Neural cell (in vitro differentiated cells): ENCODE measurements around the gene HIVEP1. TPM values are rescaled to one million over a fixed set of nuclear protein-coding genes. Genes with fewer than 3 reads are reported as not detected.

ENCODE experiments used
- H2AFZ ChIP-seq: fragments of 200-600, 300-800 bp; sonication (generic), shearing (Covaris generic); 2 replicates; pipeline ENCODE4 v1.6.0; 2014; ENCODE audit warnings: low read depth, mild to moderate bottlenecking, antibody characterized with exemption, low read length, moderate library complexity
- H3F3A ChIP-seq: fragments of 200-600 bp; shearing (Covaris generic); 2 replicates; pipeline ENCODE4 v1.6.1; 2016; ENCODE audit warnings: mild to moderate bottlenecking, moderate library complexity, mixed read lengths, antibody characterized with exemption, low read length; ENCODE audit not compliant: insufficient read depth, poor library complexity, severe bottlenecking
- H3K27ac ChIP-seq: fragments of 200-600, 300-800 bp; sonication (generic), shearing (Covaris generic); 2 replicates; pipeline ENCODE4 v1.5.1; 2014; ENCODE audit warnings: mild to moderate bottlenecking, low read length, moderate library complexity
- H3K27me3 ChIP-seq: fragments of 300-800, 200-600 bp; sonication (generic), shearing (Covaris generic); 2 replicates; pipeline ENCODE4 v1.6.0; 2014; ENCODE audit warnings: mild to moderate bottlenecking, low read depth, low read length, moderate library complexity; ENCODE audit not compliant: insufficient read depth
- H3K36me3 ChIP-seq: fragments of 300-800, 200-600 bp; sonication (generic), shearing (Covaris generic); 2 replicates; pipeline ENCODE4 v1.5.1; 2014; ENCODE audit warnings: mild to moderate bottlenecking, antibody characterized with exemption, low read length, moderate library complexity; ENCODE audit not compliant: insufficient read depth
- H3K4me2 ChIP-seq: fragments of 300-800, 200-600 bp; sonication (generic), shearing (Covaris generic); 2 replicates; pipeline ENCODE4 v1.6.0; 2014; ENCODE audit warnings: mild to moderate bottlenecking, low read length
- H3K4me3 ChIP-seq: fragments of 300-800, 200-600 bp; sonication (generic), shearing (Covaris generic); 2 replicates; pipeline ENCODE4 v1.5.1; 2014; ENCODE audit warnings: mild to moderate bottlenecking, low read length, moderate library complexity
- H3K79me2 ChIP-seq: fragments of 200-600 bp; shearing (Covaris generic); replicated peaks from 2 replicates; pipeline ENCODE4 v1.6.0; 2014; ENCODE audit warnings: mild to moderate bottlenecking, low read length, moderate library complexity; ENCODE audit not compliant: insufficient read depth
- H3K9ac ChIP-seq: fragments of 300-800, 200-600 bp; sonication (generic), shearing (Covaris generic); 2 replicates; pipeline ENCODE4 v1.6.1; 2016; ENCODE audit warnings: mild to moderate bottlenecking, low read length, mixed read lengths
- H3K9me2 ChIP-seq: fragments of 200-600 bp; shearing (Covaris generic); 2 replicates; pipeline ENCODE4 v1.6.1; 2016; ENCODE audit warnings: mild to moderate bottlenecking, low read length, mixed read lengths; ENCODE audit not compliant: insufficient read depth
- H3K9me3 ChIP-seq: fragments of 200-600, 300-800 bp; sonication (generic), shearing (Covaris generic); 2 replicates; pipeline ENCODE4 v1.6.1; 2016; ENCODE audit warnings: mild to moderate bottlenecking, mixed run types, low read length, moderate library complexity, mixed read lengths
- H4K20me1 ChIP-seq: fragments of 200-600 bp; shearing (Covaris generic); 2 replicates; pipeline ENCODE4 v1.6.1; 2016; ENCODE audit warnings: mild to moderate bottlenecking, mixed run types; ENCODE audit not compliant: insufficient read depth
- EP300 ChIP-seq: fragments of 450-650 bp; conservative IDR thresholded peaks from 2 replicates; pipeline ENCODE4 v1.6.1; 2014; ENCODE audit warnings: antibody characterized with exemption, mild to moderate bottlenecking, moderate library complexity; ENCODE audit not compliant: poor library complexity, severe bottlenecking
- EZH2 ChIP-seq: fragments of 200-600, 300-800 bp; shearing (Covaris generic), sonication (generic); IDR thresholded peaks from 2 replicates; pipeline ENCODE4 v1.6.1; 2014; ENCODE audit warnings: antibody characterized with exemption, low read length, borderline replicate concordance, mild to moderate bottlenecking; ENCODE audit not compliant: insufficient read depth, poor library complexity, severe bottlenecking
- MXI1 ChIP-seq: fragments of 450-650 bp; conservative IDR thresholded peaks from 2 replicates; pipeline ENCODE4 v1.6.1; 2014; ENCODE audit warnings: antibody characterized with exemption, mild to moderate bottlenecking; ENCODE audit not compliant: poor library complexity, severe bottlenecking
- POLR2AphosphoS5 ChIP-seq: IDR thresholded peaks from 2 replicates; pipeline ENCODE4 v1.6.1; 2012
- RAD21 ChIP-seq: fragments of 450-650 bp; conservative IDR thresholded peaks from 2 replicates; pipeline ENCODE4 v1.6.1; 2014; ENCODE audit warnings: antibody characterized with exemption, mild to moderate bottlenecking, moderate library complexity
- SMC3 ChIP-seq: fragments of 450-650 bp; conservative IDR thresholded peaks from 2 replicates; pipeline ENCODE4 v1.6.1; 2014; ENCODE audit warnings: antibody characterized with exemption, mild to moderate bottlenecking, moderate library complexity; ENCODE audit not compliant: poor library complexity
- TAF1 ChIP-seq: IDR thresholded peaks from 2 replicates; pipeline ENCODE4 v1.6.1; 2012; ENCODE audit warnings: low read depth
- polyA plus RNA-seq: library from polyadenylated mRNA; depleted of rRNA; stranded (reverse); fragments of >200 nt; gene quantifications from 2 replicates; pipeline ENCODE4 v1.2.3, GENCODE V29; 2014
- TF ChIP-seq, protein P1 (sequence below): fragments of 450-650 bp; IDR thresholded peaks from 2 replicates; pipeline ENCODE4 v1.5.1; 2014; ENCODE audit warnings: antibody characterized with exemption, mild to moderate bottlenecking, moderate library complexity; ENCODE audit not compliant: poor library complexity, severe bottlenecking
- TF ChIP-seq, protein P2 (sequence below): IDR thresholded peaks from 2 replicates; pipeline ENCODE4 v1.6.1; 2012; ENCODE audit warnings: borderline replicate concordance

The HIVEP1 gene
- polyA plus RNA-seq, 1 donor from 2014 or later = 3.6 TPM

DNA sequence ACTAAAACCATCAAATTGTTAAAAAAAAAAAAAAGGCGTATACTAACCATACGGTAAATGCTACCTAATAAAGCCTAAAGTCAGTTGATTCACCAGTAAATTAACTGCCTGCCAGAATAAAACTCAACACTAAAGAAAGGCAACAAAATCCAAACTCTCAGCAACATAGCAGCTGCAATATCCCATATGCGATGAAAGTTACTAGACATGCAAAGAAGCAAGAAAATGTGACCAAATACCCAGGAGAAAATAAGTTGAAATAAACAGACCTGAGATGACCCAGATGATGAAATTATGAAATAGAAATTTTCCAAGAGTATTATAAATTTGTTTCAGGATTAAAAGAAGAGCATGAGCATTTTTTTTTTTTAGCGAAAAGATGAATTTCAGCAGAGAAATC, 174.4 kb downstream of the HIVEP1 start:
- H4K20me1 ChIP-seq = no peaks in the 10 kb centered on the region

GRCh38 chr6:12189150-12189549, 177.0 kb downstream of the HIVEP1 start:
- Histone ChIP-seq H3K9me2 (no peaks in the 10 kb centered on the region), H2AFZ (no peak overlapping the region), H3K27me3 (no peaks in the 10 kb centered on the region), H3K4me3 (no peak overlapping the region), H3F3A (no peaks in the 10 kb centered on the region), H3K27ac (no peak overlapping the region), H3K9me3 (no peaks in the 10 kb centered on the region), H4K20me1 (no peaks in the 10 kb centered on the region), H3K4me2 (no peak overlapping the region), H3K79me2 (no peaks in the 10 kb centered on the region), H3K9ac (no peak overlapping the region), H3K36me3 (no peaks in the 10 kb centered on the region)
- TF ChIP-seq, protein P1, sequence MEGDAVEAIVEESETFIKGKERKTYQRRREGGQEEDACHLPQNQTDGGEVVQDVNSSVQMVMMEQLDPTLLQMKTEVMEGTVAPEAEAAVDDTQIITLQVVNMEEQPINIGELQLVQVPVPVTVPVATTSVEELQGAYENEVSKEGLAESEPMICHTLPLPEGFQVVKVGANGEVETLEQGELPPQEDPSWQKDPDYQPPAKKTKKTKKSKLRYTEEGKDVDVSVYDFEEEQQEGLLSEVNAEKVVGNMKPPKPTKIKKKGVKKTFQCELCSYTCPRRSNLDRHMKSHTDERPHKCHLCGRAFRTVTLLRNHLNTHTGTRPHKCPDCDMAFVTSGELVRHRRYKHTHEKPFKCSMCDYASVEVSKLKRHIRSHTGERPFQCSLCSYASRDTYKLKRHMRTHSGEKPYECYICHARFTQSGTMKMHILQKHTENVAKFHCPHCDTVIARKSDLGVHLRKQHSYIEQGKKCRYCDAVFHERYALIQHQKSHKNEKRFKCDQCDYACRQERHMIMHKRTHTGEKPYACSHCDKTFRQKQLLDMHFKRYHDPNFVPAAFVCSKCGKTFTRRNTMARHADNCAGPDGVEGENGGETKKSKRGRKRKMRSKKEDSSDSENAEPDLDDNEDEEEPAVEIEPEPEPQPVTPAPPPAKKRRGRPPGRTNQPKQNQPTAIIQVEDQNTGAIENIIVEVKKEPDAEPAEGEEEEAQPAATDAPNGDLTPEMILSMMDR = no peak
- TF ChIP-seq EP300 (no peak), POLR2AphosphoS5 (no peak), TAF1 (no peak), MXI1 (no peak), RAD21 (no peak)
- TF ChIP-seq, protein P2, sequence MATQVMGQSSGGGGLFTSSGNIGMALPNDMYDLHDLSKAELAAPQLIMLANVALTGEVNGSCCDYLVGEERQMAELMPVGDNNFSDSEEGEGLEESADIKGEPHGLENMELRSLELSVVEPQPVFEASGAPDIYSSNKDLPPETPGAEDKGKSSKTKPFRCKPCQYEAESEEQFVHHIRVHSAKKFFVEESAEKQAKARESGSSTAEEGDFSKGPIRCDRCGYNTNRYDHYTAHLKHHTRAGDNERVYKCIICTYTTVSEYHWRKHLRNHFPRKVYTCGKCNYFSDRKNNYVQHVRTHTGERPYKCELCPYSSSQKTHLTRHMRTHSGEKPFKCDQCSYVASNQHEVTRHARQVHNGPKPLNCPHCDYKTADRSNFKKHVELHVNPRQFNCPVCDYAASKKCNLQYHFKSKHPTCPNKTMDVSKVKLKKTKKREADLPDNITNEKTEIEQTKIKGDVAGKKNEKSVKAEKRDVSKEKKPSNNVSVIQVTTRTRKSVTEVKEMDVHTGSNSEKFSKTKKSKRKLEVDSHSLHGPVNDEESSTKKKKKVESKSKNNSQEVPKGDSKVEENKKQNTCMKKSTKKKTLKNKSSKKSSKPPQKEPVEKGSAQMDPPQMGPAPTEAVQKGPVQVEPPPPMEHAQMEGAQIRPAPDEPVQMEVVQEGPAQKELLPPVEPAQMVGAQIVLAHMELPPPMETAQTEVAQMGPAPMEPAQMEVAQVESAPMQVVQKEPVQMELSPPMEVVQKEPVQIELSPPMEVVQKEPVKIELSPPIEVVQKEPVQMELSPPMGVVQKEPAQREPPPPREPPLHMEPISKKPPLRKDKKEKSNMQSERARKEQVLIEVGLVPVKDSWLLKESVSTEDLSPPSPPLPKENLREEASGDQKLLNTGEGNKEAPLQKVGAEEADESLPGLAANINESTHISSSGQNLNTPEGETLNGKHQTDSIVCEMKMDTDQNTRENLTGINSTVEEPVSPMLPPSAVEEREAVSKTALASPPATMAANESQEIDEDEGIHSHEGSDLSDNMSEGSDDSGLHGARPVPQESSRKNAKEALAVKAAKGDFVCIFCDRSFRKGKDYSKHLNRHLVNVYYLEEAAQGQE = no peak

More for the DNA sequence above, 174.4 kb downstream of the HIVEP1 start:
- H3F3A ChIP-seq = no peaks in the 10 kb centered on the region
- no peak overlapping the region for H3K9ac ChIP-seq
- no peaks in the 10 kb centered on the region for H3K36me3 ChIP-seq
- H3K79me2 ChIP-seq = no peaks in the 10 kb centered on the region
- H2AFZ ChIP-seq = no peak overlapping the region
- H3K27ac ChIP-seq = no peak overlapping the region
- no peak overlapping the region for H3K4me3 ChIP-seq
- no peaks in the 10 kb centered on the region for H3K27me3 ChIP-seq
- no peaks in the 10 kb centered on the region for H3K9me2 ChIP-seq
- no peak overlapping the region for H3K4me2 ChIP-seq
- TF ChIP-seq MXI1 = no peak
- TF ChIP-seq TAF1 = no peak
- no peak for TF ChIP-seq EZH2
- H3K9me3 ChIP-seq = no peaks in the 10 kb centered on the region

DNA sequence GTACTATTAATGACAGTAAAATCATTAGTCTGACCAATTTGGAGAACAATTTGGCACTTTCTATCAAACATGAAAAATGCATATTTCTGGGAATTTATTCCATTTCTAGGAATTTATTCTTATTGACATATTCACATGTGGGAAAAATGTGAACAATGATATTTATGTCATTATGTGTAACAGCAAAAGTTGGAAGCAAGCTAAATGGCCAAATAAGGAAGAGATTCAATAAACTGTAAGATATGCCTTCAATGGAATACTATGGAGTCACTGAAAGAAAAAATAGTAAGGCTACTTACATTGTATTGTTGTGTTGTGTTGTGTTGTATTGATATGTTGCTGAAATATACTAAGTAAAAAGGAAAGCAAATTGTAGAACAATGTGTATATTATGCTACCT, 177.5 kb downstream of the HIVEP1 start:
- Histone ChIP-seq H3K9me2 (no peaks in the 10 kb centered on the region), H3K79me2 (no peaks in the 10 kb centered on the region), H3F3A (no peaks in the 10 kb centered on the region), H2AFZ (no peak overlapping the region), H3K27ac (no peak overlapping the region), H3K4me3 (no peak overlapping the region), H3K4me2 (no peak overlapping the region), H3K9me3 (no peaks in the 10 kb centered on the region), H3K36me3 (no peaks in the 10 kb centered on the region), H4K20me1 (no peaks in the 10 kb centered on the region), H3K27me3 (no peaks in the 10 kb centered on the region), H3K9ac (no peak overlapping the region)
- TF ChIP-seq MXI1 (no peak), SMC3 (no peak), RAD21 (no peak), EZH2 (no peak), POLR2AphosphoS5 (no peak)
